K562 (cell line): ENCODE measurements around the gene PLCB1. TPM values are rescaled to one million over a fixed set of nuclear protein-coding genes. Genes with fewer than 3 reads are reported as not detected.

Experiments
- ATAC-seq: fragments of 200-7000 bp; cut with Tn5 transposase; 3 replicates; pipeline ENCODE4 v1.9.1; 2020; ENCODE audit warnings: moderate library complexity
- BruUV-seq: library from RNA; stranded (reverse); fragments of 400-500 nt; replicated peaks from 2 replicates; lab custom pipeline; 2021; lab: Mats Ljungman, UMichigan
- CTCF ChIA-PET: fragments of 300-600 bp; formaldehyde crosslinking; extraction: SDS; loops from one replicate; lab custom pipeline; 2021; ENCODE audit warnings: low intra/inter-chr PET ratio; lab: Yijun Ruan, JAX
- POLR2A ChIA-PET: fragments of 300-600, 350-650 bp; sonication (Branson Sonifier 250); formaldehyde crosslinking; extraction: SDS; loops from one replicate; lab custom pipeline; 2021; ENCODE audit warnings: antibody characterized with exemption, inconsistent platforms; lab: Yijun Ruan, JAX
- DNase-seq, 4 experiments: peaks; one replicate each; pipeline versions ENCODE4 v3.0.0 to v3.0.0-alpha.2; 2011 to 2018; ENCODE audit warnings: low spot score in 3 of 4, mixed read lengths in 3 of 4; ENCODE audit errors: extremely low read depth in 1 of 4
- FAIRE-seq: peaks from 2 replicates; lab custom pipeline; 2011; peaks lifted over from hg19 to GRCh38; lab: Jason Lieb, UNC
- H2AFZ ChIP-seq: 2 replicates; pipeline ENCODE4 v1.6.0; 2011; ENCODE audit warnings: low read depth, low read length, control low read depth, inconsistent platforms
- H3K27ac ChIP-seq: fragments of 200-600 bp; 3 replicates; pipeline ENCODE4 v1.8.0; 2011; ENCODE audit warnings: low read depth, mild to moderate bottlenecking, control low read depth, inconsistent platforms, low read length, moderate library complexity, mixed read lengths; ENCODE audit errors: extremely low read depth
- H3K27me3 ChIP-seq, 2 experiments: fragments of 300-600 bp in 1 of 2; 2 replicates in 1 of 2; 3 replicates in 1 of 2; pipeline versions ENCODE4 v1.6.0 to v1.8.0; 2011; ENCODE audit warnings: inconsistent platforms in 2 of 2, low read length in 2 of 2, mild to moderate bottlenecking in 1 of 2, mixed read lengths in 1 of 2, moderate library complexity in 1 of 2; ENCODE audit not compliant: control insufficient read depth in 2 of 2, insufficient read depth in 2 of 2
- H3K36me3 ChIP-seq: fragments of 300-600 bp; 3 replicates; pipeline ENCODE4 v1.8.0; 2011; ENCODE audit warnings: mild to moderate bottlenecking, low read length, inconsistent platforms; ENCODE audit not compliant: control insufficient read depth, insufficient read depth
- H3K4me1 ChIP-seq, 2 experiments: fragments of 200-600 bp in 1 of 2; replicated peaks in 1 of 2; 2 replicates in 1 of 2; 3 replicates in 1 of 2; pipeline versions ENCODE4 v1.5.1 to v1.8.0; 2011; ENCODE audit warnings: inconsistent platforms in 2 of 2, low read length in 2 of 2, mild to moderate bottlenecking in 1 of 2, mixed read lengths in 1 of 2, moderate library complexity in 1 of 2; ENCODE audit not compliant: control insufficient read depth in 2 of 2, insufficient read depth in 2 of 2
- H3K4me2 ChIP-seq: 2 replicates; pipeline ENCODE4 v1.6.1; 2011; ENCODE audit warnings: low read length, control low read depth, inconsistent platforms, mixed read lengths; ENCODE audit not compliant: insufficient read depth
- H3K4me3 ChIP-seq: fragments of 200-600 bp; sonication (generic), shearing (Covaris generic); 2 replicates; pipeline ENCODE4 v1.5.1; 2016; ENCODE audit warnings: control low read depth, inconsistent platforms
- H3K79me2 ChIP-seq: fragments of 200-600 bp; 3 replicates; pipeline ENCODE4 v1.8.0; 2011; ENCODE audit warnings: low read length, inconsistent platforms; ENCODE audit not compliant: control insufficient read depth, insufficient read depth
- H3K9ac ChIP-seq, 2 experiments: 2 replicates each; pipeline versions ENCODE4 v1.6.0 to v1.6.1; 2011; ENCODE audit warnings: low read depth in 2 of 2, low read length in 2 of 2, control low read depth in 1 of 2, inconsistent platforms in 1 of 2, mild to moderate bottlenecking in 1 of 2, mixed read lengths in 1 of 2; ENCODE audit not compliant: insufficient read depth in 1 of 2
- H3K9me1 ChIP-seq: one replicate; pipeline ENCODE4 v1.6.0; 2011; ENCODE audit warnings: inconsistent platforms, mild to moderate bottlenecking, low read length, moderate library complexity; ENCODE audit not compliant: control insufficient read depth, insufficient read depth
- H3K9me3 ChIP-seq: replicated peaks from 2 replicates; pipeline ENCODE4 v1.5.1; 2011; ENCODE audit warnings: low read depth, low read length, inconsistent platforms; ENCODE audit not compliant: control insufficient read depth, insufficient read depth
- H4K20me1 ChIP-seq: replicated peaks from 2 replicates; pipeline ENCODE4 v1.6.1; 2011; ENCODE audit warnings: low read length, inconsistent platforms, mixed read lengths; ENCODE audit not compliant: control insufficient read depth, insufficient read depth
- CHD2 ChIP-seq: IDR thresholded peaks from 2 replicates; pipeline ENCODE4 v1.6.1; 2011; ENCODE audit warnings: low read depth, low read length
- CREM ChIP-seq: IDR thresholded peaks from 2 replicates; pipeline ENCODE4 v1.6.1; 2014; ENCODE audit warnings: antibody characterized with exemption, low read depth
- ETV5 ChIP-seq: sonication (generic); formaldehyde crosslinking; IDR thresholded peaks from 2 replicates; pipeline ENCODE4 v1.4.0; 2020; ENCODE audit warnings: low read depth, mild to moderate bottlenecking, missing genetic modification reagents
- L3MBTL2 ChIP-seq: fragments of 450-650 bp; IDR thresholded peaks from 2 replicates; pipeline ENCODE4 v1.6.1; 2016; ENCODE audit warnings: mild to moderate bottlenecking, moderate library complexity
- STAT5A ChIP-seq: IDR thresholded peaks from 2 replicates; pipeline ENCODE4 v1.6.1; 2012; ENCODE audit warnings: low read length, inconsistent platforms, borderline replicate concordance
- TRIM28 ChIP-seq: fragments of 450-650 bp; IDR thresholded peaks from 2 replicates; pipeline ENCODE4 v1.6.1; 2017
- XRCC5 ChIP-seq: fragments of 200-400 bp; formaldehyde crosslinking; IDR thresholded peaks from 2 replicates; pipeline ENCODE4 v1.6.1; 2017; ENCODE audit warnings: low read depth, mild to moderate bottlenecking, low read length
- ZEB2 ChIP-seq: fragments of 450-650 bp; IDR thresholded peaks from 2 replicates; pipeline ENCODE4 v1.6.1; 2016
- ZKSCAN3 ChIP-seq: fragments of 250-450 bp; sonication (Bioruptor Pico); IDR thresholded peaks from 2 replicates; pipeline ENCODE4 v1.4.0; 2020
- ZNF75A ChIP-seq: fragments of 450-650 bp; formaldehyde crosslinking; IDR thresholded peaks from 2 replicates; pipeline ENCODE4 v1.4.0; 2020; ENCODE audit warnings: mild to moderate bottlenecking
- WGBS: fragments of 100-300 bp; shearing (Covaris generic); methylation state at CpG from one replicate; pipeline ENCODE4 v1.1.6; 2016; ENCODE audit warnings: low coverage, mixed read lengths; ENCODE audit not compliant: insufficient coverage; ENCODE audit errors: missing lambda C conversion rate; 5-methylcytosine and 5-hydroxymethylcytosine counted together
- in situ Hi-C: fragments of 300-500 bp; cut with MboI; formaldehyde crosslinking; loops from 4 replicates; pipeline ENCODE4 v1.15.0; 2018; ENCODE audit warnings: inconsistent platforms, mixed read lengths
- intact Hi-C: fragments of 100-400 bp; cut with micrococcal nuclease; formaldehyde crosslinking; loops from 2 replicates; pipeline ENCODE4 v1.14.2; 2022
- polyA plus RNA-seq, 8 experiments: library from polyadenylated mRNA; depleted of rRNA in 4 of 8; stranded (reverse) in 5 of 8; unstranded in 3 of 8; fragments of >200 nt; fragmentation: Nextera tagmentation in 2 of 8; fragmentation: Illumina TruSeq in 1 of 8; extraction: Ambion mirVana in 2 of 8; extraction: Trizol in 1 of 8; gene quantifications; 2 replicates each; pipeline versions ENCODE4 v1.2.1 to v1.2.3, GENCODE V29; 2011 to 2014; ENCODE audit warnings: inconsistent platforms in 1 of 8, missing spikeins in 1 of 8
- total RNA-seq, 7 experiments: library from RNA; depleted of rRNA in 6 of 7; stranded (reverse); fragments of >200 nt in 6 of 7; fragmentation: Illumina TruSeq in 2 of 7; extraction: Trizol in 2 of 7; gene quantifications; 2 replicates each; pipeline versions ENCODE4 v1.2.1 to v1.2.3, GENCODE V29; 2011 to 2021; ENCODE audit warnings: low replicate concordance in 1 of 7
- TF ChIP-seq, protein P1 (sequence below): IDR thresholded peaks from 2 replicates; pipeline ENCODE4 v1.6.1; 2014; ENCODE audit warnings: antibody characterized with exemption
- TF ChIP-seq, protein P2 (sequence below): IDR thresholded peaks from 2 replicates; pipeline ENCODE4 v1.6.1; 2011; ENCODE audit warnings: borderline replicate concordance, low read depth, mild to moderate bottlenecking, moderate library complexity, low read length; ENCODE audit not compliant: insufficient read depth, poor library complexity, severe bottlenecking
- TF ChIP-seq, protein P3 (sequence below), 3 experiments: fragments of 200-800 bp in 1 of 3; fragments of 250-450 bp in 1 of 3; fragments of 450-650 bp in 1 of 3; sonication (Bioruptor Pico) in 1 of 3; sonication (Bioruptor generic) in 1 of 3; formaldehyde crosslinking in 1 of 3; IDR thresholded peaks; 2 replicates each; pipeline versions ENCODE4 v1.6.1 to v1.8.0; 2016 to 2022; ENCODE audit warnings: mild to moderate bottlenecking in 2 of 3, missing genetic modification characterization in 2 of 3, missing compliant biosample characterization in 1 of 3, moderate library complexity in 1 of 3

Gene PLCB1
- total and polyA plus RNA-seq, 9 of the 15 experiments (the other 6 are each of a cell fraction or from before 2014, with no cell fraction given), result 0.34 to 3.1 (median 1.3) TPM

DNA sequence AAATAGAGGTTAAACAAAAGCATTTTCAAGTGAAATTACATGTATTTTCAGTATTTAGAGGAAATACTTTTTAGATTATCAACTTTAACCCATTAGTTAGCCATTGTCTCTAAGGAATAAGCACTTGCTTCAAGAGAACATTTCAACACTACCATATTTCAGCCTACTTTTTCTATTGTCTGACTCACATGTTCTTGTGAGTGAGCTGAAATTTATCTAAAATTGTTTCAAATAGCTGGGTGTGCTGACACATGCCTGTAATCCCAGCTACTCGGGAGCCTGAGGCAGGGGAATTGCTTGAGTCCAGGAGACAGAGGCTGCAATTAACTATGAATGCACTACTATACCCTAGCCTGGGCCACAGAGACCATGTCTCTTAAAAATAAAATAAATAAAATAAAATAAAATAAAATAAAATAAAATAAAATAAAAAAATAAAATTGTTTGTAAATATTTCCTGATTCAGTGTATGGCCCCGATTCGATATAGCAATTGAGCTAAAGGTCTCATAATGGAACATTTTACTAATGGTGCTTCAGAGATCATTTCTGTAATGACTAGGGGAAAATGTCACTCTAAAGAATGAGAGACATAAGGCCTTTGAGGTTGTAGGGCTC is 612.3 kb downstream of the PLCB1 start:
- no peak overlapping the region for H3K9ac ChIP-seq
- no peak overlapping the region for H3K4me2 ChIP-seq
- BruUV-seq, result no TSS peak
- ChIA-PET CTCF (no interaction called here), POLR2A (no interaction called here)
- H2AFZ ChIP-seq, result no peak overlapping the region
- no peak overlapping the region for H3K27ac ChIP-seq
- ATAC-seq (no peak), DNase-seq (no peak), FAIRE-seq (no peak)
- H3K79me2 ChIP-seq, result no peaks in the 10 kb centered on the region
- no peaks in the 10 kb centered on the region for H3K9me1 ChIP-seq
- intact Hi-C loops, result no loop called here
- in situ Hi-C loops, result no loop called here
- no peaks in the 10 kb centered on the region for H3K36me3 ChIP-seq
- no peaks in the 10 kb centered on the region for H3K4me1 ChIP-seq
- H3K27me3 ChIP-seq, result no peaks in the 10 kb centered on the region
- H3K9me3 ChIP-seq, result no peaks in the 10 kb centered on the region
- no peaks in the 10 kb centered on the region for H4K20me1 ChIP-seq
- H3K4me3 ChIP-seq, result no peak overlapping the region
- TF ChIP-seq ZEB2, result no peak
- TF ChIP-seq ZKSCAN3 (CRISPR knock-in tag), result no peak
- TF ChIP-seq, protein P1, sequence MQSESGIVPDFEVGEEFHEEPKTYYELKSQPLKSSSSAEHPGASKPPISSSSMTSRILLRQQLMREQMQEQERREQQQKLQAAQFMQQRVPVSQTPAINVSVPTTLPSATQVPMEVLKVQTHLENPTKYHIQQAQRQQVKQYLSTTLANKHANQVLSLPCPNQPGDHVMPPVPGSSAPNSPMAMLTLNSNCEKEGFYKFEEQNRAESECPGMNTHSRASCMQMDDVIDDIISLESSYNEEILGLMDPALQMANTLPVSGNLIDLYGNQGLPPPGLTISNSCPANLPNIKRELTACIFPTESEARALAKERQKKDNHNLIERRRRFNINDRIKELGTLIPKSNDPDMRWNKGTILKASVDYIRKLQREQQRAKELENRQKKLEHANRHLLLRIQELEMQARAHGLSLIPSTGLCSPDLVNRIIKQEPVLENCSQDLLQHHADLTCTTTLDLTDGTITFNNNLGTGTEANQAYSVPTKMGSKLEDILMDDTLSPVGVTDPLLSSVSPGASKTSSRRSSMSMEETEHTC, result no peak
- TF ChIP-seq ETV5 (CRISPR knock-in tag), result no peak
- TF ChIP-seq, protein P2, sequence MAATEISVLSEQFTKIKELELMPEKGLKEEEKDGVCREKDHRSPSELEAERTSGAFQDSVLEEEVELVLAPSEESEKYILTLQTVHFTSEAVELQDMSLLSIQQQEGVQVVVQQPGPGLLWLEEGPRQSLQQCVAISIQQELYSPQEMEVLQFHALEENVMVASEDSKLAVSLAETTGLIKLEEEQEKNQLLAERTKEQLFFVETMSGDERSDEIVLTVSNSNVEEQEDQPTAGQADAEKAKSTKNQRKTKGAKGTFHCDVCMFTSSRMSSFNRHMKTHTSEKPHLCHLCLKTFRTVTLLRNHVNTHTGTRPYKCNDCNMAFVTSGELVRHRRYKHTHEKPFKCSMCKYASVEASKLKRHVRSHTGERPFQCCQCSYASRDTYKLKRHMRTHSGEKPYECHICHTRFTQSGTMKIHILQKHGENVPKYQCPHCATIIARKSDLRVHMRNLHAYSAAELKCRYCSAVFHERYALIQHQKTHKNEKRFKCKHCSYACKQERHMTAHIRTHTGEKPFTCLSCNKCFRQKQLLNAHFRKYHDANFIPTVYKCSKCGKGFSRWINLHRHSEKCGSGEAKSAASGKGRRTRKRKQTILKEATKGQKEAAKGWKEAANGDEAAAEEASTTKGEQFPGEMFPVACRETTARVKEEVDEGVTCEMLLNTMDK, result no peak
- TF ChIP-seq L3MBTL2, result no peak
- TF ChIP-seq CHD2, result no peak
- TF ChIP-seq, protein P3, sequence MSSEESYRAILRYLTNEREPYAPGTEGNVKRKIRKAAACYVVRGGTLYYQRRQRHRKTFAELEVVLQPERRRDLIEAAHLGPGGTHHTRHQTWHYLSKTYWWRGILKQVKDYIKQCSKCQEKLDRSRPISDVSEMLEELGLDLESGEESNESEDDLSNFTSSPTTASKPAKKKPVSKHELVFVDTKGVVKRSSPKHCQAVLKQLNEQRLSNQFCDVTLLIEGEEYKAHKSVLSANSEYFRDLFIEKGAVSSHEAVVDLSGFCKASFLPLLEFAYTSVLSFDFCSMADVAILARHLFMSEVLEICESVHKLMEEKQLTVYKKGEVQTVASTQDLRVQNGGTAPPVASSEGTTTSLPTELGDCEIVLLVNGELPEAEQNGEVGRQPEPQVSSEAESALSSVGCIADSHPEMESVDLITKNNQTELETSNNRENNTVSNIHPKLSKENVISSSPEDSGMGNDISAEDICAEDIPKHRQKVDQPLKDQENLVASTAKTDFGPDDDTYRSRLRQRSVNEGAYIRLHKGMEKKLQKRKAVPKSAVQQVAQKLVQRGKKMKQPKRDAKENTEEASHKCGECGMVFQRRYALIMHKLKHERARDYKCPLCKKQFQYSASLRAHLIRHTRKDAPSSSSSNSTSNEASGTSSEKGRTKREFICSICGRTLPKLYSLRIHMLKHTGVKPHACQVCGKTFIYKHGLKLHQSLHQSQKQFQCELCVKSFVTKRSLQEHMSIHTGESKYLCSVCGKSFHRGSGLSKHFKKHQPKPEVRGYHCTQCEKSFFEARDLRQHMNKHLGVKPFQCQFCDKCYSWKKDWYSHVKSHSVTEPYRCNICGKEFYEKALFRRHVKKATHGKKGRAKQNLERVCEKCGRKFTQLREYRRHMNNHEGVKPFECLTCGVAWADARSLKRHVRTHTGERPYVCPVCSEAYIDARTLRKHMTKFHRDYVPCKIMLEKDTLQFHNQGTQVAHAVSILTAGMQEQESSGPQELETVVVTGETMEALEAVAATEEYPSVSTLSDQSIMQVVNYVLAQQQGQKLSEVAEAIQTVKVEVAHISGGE (CRISPR knock-in tag; IDR thresholded peaks at IDR 0.05), result no peak
- TF ChIP-seq XRCC5, result no peak
- TF ChIP-seq STAT5A, result no peak
- TF ChIP-seq ZNF75A (CRISPR knock-in tag), result no peak
- no peak for TF ChIP-seq TRIM28
- TF ChIP-seq CREM, result no peak
- 0% methylated on average over 3 of the region's 3 CpGs for WGBS
